ENCODE measurements around the gene TBXA2R.
"Not testable (repeated sequence)": the region's sequence is repeated elsewhere in the genome, so short reads cannot be mapped to it uniquely, and the experiment has no call there.

- TF ChIP-seq CTCF, EP300, POLR2AphosphoS5 (IDR thresholded peaks at IDR 0.05): not testable (repeated sequence)
Measured at GRCh38 chr19:3584036-3584802, 22.5 kb downstream of the TBXA2R start.
